OCI-LY1 (cell line): Measurements from ENCODE around the gene ICA1.
"Not testable (repeated sequence)": the region's sequence is repeated elsewhere in the genome, so short reads cannot be mapped to it uniquely, and the experiment has no call there.

Source experiments
- H2AFZ ChIP-seq: fragments of 200-600 bp; sonication (generic), shearing (Covaris generic); 2 replicates; pipeline ENCODE4 v1.6.0; 2014; ENCODE audit warnings: antibody characterized with exemption, mild to moderate bottlenecking, low read length
- H3F3A ChIP-seq: fragments of 200-600 bp; sonication (generic), shearing (Covaris generic); 2 replicates; pipeline ENCODE4 v1.6.0; 2014; ENCODE audit warnings: mild to moderate bottlenecking, antibody characterized with exemption, low read length, moderate library complexity; ENCODE audit not compliant: insufficient read depth
- H3K27ac ChIP-seq: fragments of 200-600 bp; sonication (generic); 2 replicates; pipeline ENCODE4 v1.5.1; 2014; ENCODE audit warnings: low read length, mixed run types, mild to moderate bottlenecking, low read depth; ENCODE audit not compliant: poor library complexity, severe bottlenecking
- H3K27me3 ChIP-seq: fragments of 200-600 bp; sonication (generic); 2 replicates; pipeline ENCODE4 v1.6.0; 2014; ENCODE audit warnings: antibody characterized with exemption, mild to moderate bottlenecking, low read length, moderate library complexity; ENCODE audit not compliant: insufficient read depth
- H3K36me3 ChIP-seq: fragments of 200-600 bp; sonication (generic); 2 replicates; pipeline ENCODE4 v1.6.1; 2014; ENCODE audit warnings: mild to moderate bottlenecking, antibody characterized with exemption, low read length, moderate library complexity, mixed read lengths; ENCODE audit not compliant: insufficient read depth
- H3K4me1 ChIP-seq: fragments of 200-600 bp; sonication (generic); 2 replicates; pipeline ENCODE4 v1.5.1; 2014; ENCODE audit warnings: mild to moderate bottlenecking, low read length, moderate library complexity; ENCODE audit not compliant: insufficient read depth, severe bottlenecking
- H3K4me2 ChIP-seq: fragments of 200-600 bp; sonication (generic), shearing (Covaris generic); 2 replicates; pipeline ENCODE4 v1.6.1; 2014; ENCODE audit warnings: low read length
- H3K4me3 ChIP-seq: fragments of 200-600 bp; sonication (generic); 2 replicates; pipeline ENCODE4 v1.5.1; 2014; ENCODE audit warnings: low read length, low read depth, mild to moderate bottlenecking, mixed read lengths; ENCODE audit not compliant: poor library complexity, severe bottlenecking
- H3K79me2 ChIP-seq: fragments of 200-600 bp; shearing (Covaris generic); 2 replicates; pipeline ENCODE4 v1.6.1; 2016; ENCODE audit warnings: mixed run types, low read length, mixed read lengths; ENCODE audit not compliant: insufficient read depth
- H3K9ac ChIP-seq: fragments of 200-600 bp; sonication (generic), shearing (Covaris generic); 2 replicates; pipeline ENCODE4 v1.6.1; 2014; ENCODE audit warnings: mild to moderate bottlenecking, low read length, mixed read lengths
- H3K9me2 ChIP-seq: fragments of 200-600 bp; sonication (generic), shearing (Covaris generic); 2 replicates; pipeline ENCODE4 v1.6.1; 2014; ENCODE audit warnings: low read depth, mild to moderate bottlenecking, low read length, mixed read lengths
- H3K9me3 ChIP-seq: fragments of 200-600 bp; shearing (Covaris generic); 2 replicates; pipeline ENCODE4 v1.6.1; 2014; ENCODE audit warnings: low read length, mixed read lengths
- H4K20me1 ChIP-seq: fragments of 200-600 bp; sonication (generic), shearing (Covaris generic); 2 replicates; pipeline ENCODE4 v1.6.0; 2016; ENCODE audit warnings: mild to moderate bottlenecking, low read length; ENCODE audit not compliant: insufficient read depth
- CTCF ChIP-seq: fragments of 200-600 bp; sonication (generic), shearing (Covaris generic); IDR thresholded peaks from 2 replicates; pipeline ENCODE4 v1.5.1; 2017; ENCODE audit warnings: mild to moderate bottlenecking, antibody characterized with exemption, low read length, moderate library complexity, mixed read lengths
- EZH2 ChIP-seq: fragments of 200-600 bp; sonication (generic), shearing (Covaris generic); IDR thresholded peaks from 2 replicates; pipeline ENCODE4 v1.8.0; 2017; ENCODE audit warnings: borderline replicate concordance, mixed run types, mild to moderate bottlenecking, antibody characterized with exemption, low read length, moderate library complexity, mixed read lengths

ICA1 gene

GRCh38 chr7:8305104-8305503 is 43.1 kb upstream of the ICA1 start:
- no peaks in the 10 kb centered on the region for H3K9me3 ChIP-seq
- no peak overlapping the region for H3K4me3 ChIP-seq
- no peaks in the 10 kb centered on the region for H3K79me2 ChIP-seq
- H2AFZ ChIP-seq, result no peak overlapping the region
- TF ChIP-seq CTCF, result no peak
- no peak for TF ChIP-seq EZH2
- no peaks in the 10 kb centered on the region for H3F3A ChIP-seq
- no peaks in the 10 kb centered on the region for H4K20me1 ChIP-seq
- no peak overlapping the region for H3K9ac ChIP-seq
- H3K27ac ChIP-seq, result no peak overlapping the region
- no peaks in the 10 kb centered on the region; the same call in 1 of the 2 replicates for H3K27me3 ChIP-seq
- H3K4me2 ChIP-seq, result no peak overlapping the region
- no peaks in the 10 kb centered on the region for H3K9me2 ChIP-seq
- no peaks in the 10 kb centered on the region for H3K4me1 ChIP-seq
- H3K36me3 ChIP-seq, result no peaks in the 10 kb centered on the region

- Histone ChIP-seq H3K27ac (no peak overlapping the region), H3K9ac (no peak overlapping the region)
These were observed 42.0 kb upstream of the ICA1 start for GRCh38 chr7:8303904-8304528.

GRCh38 chr7:8297023-8297422 is 35.1 kb upstream of the ICA1 start:
- not testable (repeated sequence) for H3K36me3 ChIP-seq, H4K20me1 ChIP-seq, H3F3A ChIP-seq, H3K27me3 ChIP-seq, H3K4me3 ChIP-seq, H3K79me2 ChIP-seq, H3K4me1 ChIP-seq, H3K9me3 ChIP-seq, H3K9ac ChIP-seq, H3K9me2 ChIP-seq, H3K27ac ChIP-seq, H2AFZ ChIP-seq, H3K4me2 ChIP-seq

More at GRCh38 chr7:8303904-8304528, 42.0 kb upstream of the ICA1 start:
- TF ChIP-seq CTCF (no peak), EZH2 (no peak)
- Histone ChIP-seq H2AFZ (no peak overlapping the region), H3K9me2 (no peaks in the 10 kb centered on the region), H3K4me3 (no peak overlapping the region), H3F3A (no peaks in the 10 kb centered on the region), H3K4me1 (no peaks in the 10 kb centered on the region), H3K4me2 (no peak overlapping the region), H3K27me3 (no peaks in the 10 kb centered on the region; the same call in 1 of the 2 replicates), H3K36me3 (no peaks in the 10 kb centered on the region), H3K9me3 (no peaks in the 10 kb centered on the region), H3K79me2 (no peaks in the 10 kb centered on the region), H4K20me1 (no peaks in the 10 kb centered on the region)

- no peaks in the 10 kb centered on the region for H3K9me2 ChIP-seq
- H3K4me2 ChIP-seq, result no peak overlapping the region
- no peaks in the 10 kb centered on the region for H3K4me1 ChIP-seq
- no peak for TF ChIP-seq CTCF
- no peak for TF ChIP-seq EZH2
- no peaks in the 10 kb centered on the region for H3K27me3 ChIP-seq
- H3K79me2 ChIP-seq, result no peaks in the 10 kb centered on the region
- H3K4me3 ChIP-seq, result no peak overlapping the region
- H2AFZ ChIP-seq, result no peak overlapping the region
- H3K36me3 ChIP-seq, result no peaks in the 10 kb centered on the region
- H3K9me3 ChIP-seq, result no peaks in the 10 kb centered on the region
- no peaks in the 10 kb centered on the region for H3F3A ChIP-seq
- H3K27ac ChIP-seq, result no peak overlapping the region
- no peaks in the 10 kb centered on the region for H4K20me1 ChIP-seq
- no peak overlapping the region for H3K9ac ChIP-seq
These were observed 34.3 kb upstream of the ICA1 start for GRCh38 chr7:8296362-8296659.
